Endothelial cell of umbilical vein (primary cell): Measurements from ENCODE around the gene ASB1. TPM values are rescaled to one million over a fixed set of nuclear protein-coding genes. Genes with fewer than 3 reads are reported as not detected.

Experiments used
- BruUV-seq: library from RNA; stranded (reverse); fragments of 400-500 nt; replicated peaks from 2 replicates; lab custom pipeline; 2021; lab: Mats Ljungman, UMichigan
- CTCF ChIA-PET: fragments of 300-600, 350-600 bp; sonication (Branson Sonifier 250); formaldehyde crosslinking; loops from one replicate; lab custom pipeline; 2021; ENCODE audit warnings: antibody characterized with exemption, inconsistent platforms; lab: Charles Lee
- POLR2A ChIA-PET: fragments of 300-600, 350-600 bp; sonication (Branson Sonifier 250); formaldehyde crosslinking; loops from one replicate; lab custom pipeline; 2021; ENCODE audit warnings: antibody characterized with exemption, inconsistent platforms; lab: Charles Lee
- DNase-seq: peaks from one replicate; pipeline ENCODE4 v3.0.0-alpha.2; 2011; ENCODE audit warnings: low read depth, low spot score
- FAIRE-seq: peaks from 2 replicates; lab custom pipeline; 2011; peaks lifted over from hg19 to GRCh38; lab: Jason Lieb, UNC
- H2AFZ ChIP-seq: 2 replicates; pipeline ENCODE4 v1.6.0; 2012; ENCODE audit warnings: low read depth, low read length, control low read depth, inconsistent platforms
- H3K27ac ChIP-seq: 2 replicates; pipeline ENCODE4 v1.5.1; 2011; ENCODE audit warnings: low read depth, mild to moderate bottlenecking, control low read depth, low read length, moderate library complexity; ENCODE audit not compliant: insufficient read depth
- H3K27me3 ChIP-seq, 2 experiments: 2 replicates each; pipeline versions ENCODE4 v1.6.0 to v1.6.1; 2011; ENCODE audit warnings: low read length in 2 of 2, mixed read lengths in 1 of 2; ENCODE audit not compliant: control insufficient read depth in 2 of 2, insufficient read depth in 2 of 2
- H3K36me3 ChIP-seq, 2 experiments: 2 replicates in 1 of 2; 3 replicates in 1 of 2; pipeline ENCODE4 v1.5.1; 2011; ENCODE audit warnings: low read length in 2 of 2, mild to moderate bottlenecking in 1 of 2, moderate library complexity in 1 of 2; ENCODE audit not compliant: control insufficient read depth in 2 of 2, insufficient read depth in 2 of 2; ENCODE audit errors: extremely low read depth in 1 of 2
- H3K4me1 ChIP-seq: 3 replicates; pipeline ENCODE4 v1.5.1; 2011; ENCODE audit warnings: mild to moderate bottlenecking, low read length; ENCODE audit not compliant: control insufficient read depth, insufficient read depth; ENCODE audit errors: extremely low read depth
- H3K4me2 ChIP-seq: 2 replicates; pipeline ENCODE4 v1.6.1; 2011; ENCODE audit warnings: low read length, control low read depth, mixed read lengths; ENCODE audit not compliant: insufficient read depth
- H3K4me3 ChIP-seq, 3 experiments: fragments of 200-600 bp in 1 of 3; sonication (generic), shearing (Covaris generic) in 1 of 3; replicated peaks in 1 of 3; 2 replicates each; pipeline ENCODE4 v1.5.1; 2011 to 2016; ENCODE audit warnings: control low read depth in 3 of 3, low read length in 3 of 3, mild to moderate bottlenecking in 2 of 3, inconsistent platforms in 1 of 3, low read depth in 1 of 3, moderate library complexity in 1 of 3; ENCODE audit not compliant: insufficient read depth in 1 of 3
- H3K79me2 ChIP-seq: 2 replicates; pipeline ENCODE4 v1.6.0; 2012; ENCODE audit warnings: low read length, inconsistent platforms; ENCODE audit not compliant: control insufficient read depth, insufficient read depth
- H3K9ac ChIP-seq: replicated peaks from 2 replicates; pipeline ENCODE3; 2011; ENCODE audit warnings: low read length, control low read depth; ENCODE audit not compliant: insufficient read depth; ENCODE audit errors: extremely low read depth
- H3K9me1 ChIP-seq: replicated peaks from 3 replicates; pipeline ENCODE4 v1.6.0; 2011; ENCODE audit warnings: mild to moderate bottlenecking, low read length; ENCODE audit not compliant: control insufficient read depth, insufficient read depth; ENCODE audit errors: extremely low read depth
- H3K9me3 ChIP-seq: replicated peaks from 2 replicates; pipeline ENCODE4 v1.5.1; 2012; ENCODE audit warnings: low read length, inconsistent platforms; ENCODE audit not compliant: control insufficient read depth, insufficient read depth
- H4K20me1 ChIP-seq: replicated peaks from 2 replicates; pipeline ENCODE3; 2011; ENCODE audit warnings: mild to moderate bottlenecking, low read length; ENCODE audit not compliant: control insufficient read depth, insufficient read depth; ENCODE audit errors: extremely low read depth
- CTCF ChIP-seq, 2 donors: IDR thresholded peaks; 1 replicate in 1 of 2; 2 replicates in 1 of 2; pipeline ENCODE4 v1.5.1; 2011; ENCODE audit warnings: low read length in 2 of 2, mild to moderate bottlenecking in 2 of 2, moderate library complexity in 2 of 2, control low read depth in 1 of 2, inconsistent platforms in 1 of 2, low read depth in 1 of 2; ENCODE audit not compliant: insufficient read depth in 1 of 2; ENCODE audit errors: extremely low read depth in 1 of 2
- EZH2 ChIP-seq: IDR thresholded peaks from 2 replicates; pipeline ENCODE4 v1.6.1; 2012; ENCODE audit warnings: borderline replicate concordance, low read depth, mild to moderate bottlenecking, moderate library complexity, low read length, inconsistent platforms; ENCODE audit not compliant: severe bottlenecking
- FOS ChIP-seq: IDR thresholded peaks from 2 replicates; pipeline ENCODE4 v1.6.1; 2011; ENCODE audit warnings: mild to moderate bottlenecking, low read length, moderate library complexity, borderline replicate concordance; ENCODE audit not compliant: insufficient read depth
- GATA2 ChIP-seq: IDR thresholded peaks from 2 replicates; pipeline ENCODE4 v1.7.0; 2011; ENCODE audit warnings: low read depth, mild to moderate bottlenecking, moderate library complexity, mixed read lengths, low read length; ENCODE audit not compliant: insufficient read length, insufficient read depth
- JUN ChIP-seq: IDR thresholded peaks from 2 replicates; pipeline ENCODE4 v1.6.1; 2011; ENCODE audit warnings: borderline replicate concordance, low read depth; ENCODE audit not compliant: insufficient read length, insufficient read depth
- MYC ChIP-seq: IDR thresholded peaks from one replicate; pipeline ENCODE4 v1.6.1; 2011; ENCODE audit warnings: mild to moderate bottlenecking, low read depth, low read length
- POLR2A ChIP-seq: IDR thresholded peaks from 2 replicates; pipeline ENCODE4 v1.6.1; 2012; ENCODE audit warnings: low read depth, mild to moderate bottlenecking, control low read depth, low read length
- POLR2AphosphoS5 ChIP-seq: IDR thresholded peaks from 2 replicates; pipeline ENCODE4 v1.6.1; 2012; ENCODE audit warnings: low read depth, mild to moderate bottlenecking, control low read depth, low read length, moderate library complexity; ENCODE audit not compliant: insufficient read depth
- dilution Hi-C: fragments of 300-500 bp; cut with MboI; formaldehyde crosslinking; loops from one replicate; pipeline ENCODE4 v1.15.0; 2019; ENCODE audit warnings: low sequenced_read_pairs; ENCODE audit not compliant: extremely low pct_ligation_motif_present
- intact Hi-C: fragments of 100-400 bp; cut with micrococcal nuclease; formaldehyde crosslinking; loops from one replicate; pipeline ENCODE4 v1.10.0; 2022
- polyA plus RNA-seq, 4 experiments: library from polyadenylated mRNA; depleted of rRNA in 3 of 4; stranded (reverse) in 3 of 4; unstranded in 1 of 4; fragments of >200 nt; gene quantifications; 2 replicates each; pipeline versions ENCODE4 v1.2.1 to v1.2.3, GENCODE V29; 2011 to 2012; ENCODE audit warnings: missing spikeins in 1 of 4
- total RNA-seq: library from RNA; stranded (reverse); gene quantifications from 2 replicates; pipeline ENCODE4 v1.2.3, GENCODE V29; 2021
- TF ChIP-seq, protein P1 (sequence below): IDR thresholded peaks from 2 replicates; pipeline ENCODE4 v1.6.1; 2011; ENCODE audit not compliant: insufficient read depth, insufficient read length

ASB1 gene
- total and polyA plus RNA-seq, 2 donors (not counting 3 experiments of a cell fraction or from before 2014, with no cell fraction given) = 12.3 to 16.2 TPM

GRCh38 chr2:238428866-238429265 lies 2.1 kb downstream of the ASB1 start:
- TF ChIP-seq, protein P1, sequence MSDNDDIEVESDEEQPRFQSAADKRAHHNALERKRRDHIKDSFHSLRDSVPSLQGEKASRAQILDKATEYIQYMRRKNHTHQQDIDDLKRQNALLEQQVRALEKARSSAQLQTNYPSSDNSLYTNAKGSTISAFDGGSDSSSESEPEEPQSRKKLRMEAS = no peak
- no peak for TF ChIP-seq FOS
- no peak for TF ChIP-seq POLR2AphosphoS5
- TF ChIP-seq JUN = no peak
- TF ChIP-seq POLR2A = no peak
- no peak for TF ChIP-seq MYC
- no peak for TF ChIP-seq EZH2
- TF ChIP-seq GATA2 = no peak
- TF ChIP-seq CTCF (IDR thresholded peaks at IDR 0.05; ENCODE audit: extremely low read depth in 1 of 2, insufficient read depth in 1 of 2, low read depth in 1 of 2, low read length in 2 of 2) = no peak
- Histone ChIP-seq H4K20me1 (no peaks in the 10 kb centered on the region), H3K79me2 (peaks cover 59% of the 10 kb centered on the region), H3K27me3 (no peaks in the 10 kb centered on the region), H3K4me1 (peaks cover 13% of the 10 kb centered on the region), H3K36me3 (peaks cover 0 to 5% of the 10 kb centered on the region in 2 experiments), H2AFZ (no peak overlapping the region), H3K9me3 (no peaks in the 10 kb centered on the region), H3K9me1 (no peaks in the 10 kb centered on the region), H3K4me2 (no peak overlapping the region), H3K9ac (no peak overlapping the region), H3K27ac (no peak overlapping the region), H3K4me3 (no peak overlapping the region)
- intact Hi-C loops = loop anchor here (10.0 kb wide), 1 partner anchor 174 kb away; no protein-coding TSS in a partner anchor
- no TSS peak for BruUV-seq
- ChIA-PET POLR2A (no interaction called here), CTCF (no interaction called here)
- DNase-seq (no peak), FAIRE-seq (no peak)
- dilution Hi-C loops = no loop called here
